Upper lobe of left lung (tissue), 6 donors: Measurements from ENCODE around the gene TC2N. TPM values are rescaled to one million over a fixed set of nuclear protein-coding genes. Genes with fewer than 3 reads are reported as not detected.

Experiments used
- ATAC-seq, 2 donors: fragments of 200-7000 bp; cut with Tn5 transposase; one replicate each; pipeline ENCODE4 v1.9.1; 2022; ENCODE audit warnings: mild to moderate bottlenecking in 2 of 2, moderate library complexity in 2 of 2; ENCODE audit not compliant: low FRiP score in 2 of 2
- DNase-seq, 2 donors: peaks; one replicate each; pipeline ENCODE4 v3.0.0-alpha.2; 2019 to 2020
- H3K27ac ChIP-seq, 4 donors: fragments of 200-600 bp; sonication (generic); one replicate each; pipeline ENCODE4 v1.5.1; 2016 to 2019
- H3K27me3 ChIP-seq, 4 donors: fragments of 200-600 bp; sonication (generic); one replicate each; pipeline ENCODE4 v1.5.1; 2017 to 2019
- H3K36me3 ChIP-seq, 4 donors: fragments of 200-600 bp; sonication (generic); one replicate each; pipeline ENCODE4 v1.5.1; 2016 to 2019
- H3K4me1 ChIP-seq, 4 donors: fragments of 200-600 bp; sonication (generic); one replicate each; pipeline ENCODE4 v1.5.1; 2018 to 2019
- H3K4me3 ChIP-seq, 4 donors: fragments of 200-600 bp; sonication (generic); one replicate each; pipeline ENCODE4 v1.5.1; 2017 to 2019; ENCODE audit warnings: mild to moderate bottlenecking in 2 of 4, moderate library complexity in 1 of 4
- H3K9me3 ChIP-seq, 4 donors: fragments of 200-600 bp; sonication (generic); one replicate each; pipeline ENCODE4 v1.5.1; 2018 to 2019
- EP300 ChIP-seq, 4 donors: sonication (generic); formaldehyde crosslinking; IDR thresholded peaks; one replicate each; pipeline ENCODE4 v1.5.1; 2017; ENCODE audit warnings: antibody characterized with exemption in 4 of 4, control low read depth in 2 of 4
- POLR2A ChIP-seq, 4 donors: fragments of 450-650 bp; IDR thresholded peaks; one replicate each; pipeline ENCODE4 v1.5.1; 2016 to 2017; ENCODE audit warnings: antibody characterized with exemption in 4 of 4, mild to moderate bottlenecking in 2 of 4
- POLR2AphosphoS5 ChIP-seq, 2 donors: sonication (generic); formaldehyde crosslinking; IDR thresholded peaks; one replicate each; pipeline ENCODE4 v1.5.1; 2017; ENCODE audit warnings: antibody characterized with exemption in 2 of 2
- WGBS, 2 donors: methylation state at CpG; one replicate each; pipeline ENCODE4 v1.1.5; 2017 to 2018; 5-methylcytosine and 5-hydroxymethylcytosine counted together
- total RNA-seq, 6 donors: library from RNA; depleted of rRNA in 4 of 6; stranded (reverse); fragments of >200 nt in 4 of 6; gene quantifications; one replicate each; pipeline versions ENCODE4 v1.1.0 to v1.2.1, GENCODE V29; 2016 to 2021
- TF ChIP-seq, protein P1 (sequence below), 6 experiments: fragments of 450-650 bp in 4 of 6; fragments of 200-600 bp in 2 of 6; sonication (generic) in 2 of 6; IDR thresholded peaks; one replicate each; pipeline ENCODE4 v1.5.1; 2016 to 2019; ENCODE audit warnings: antibody characterized with exemption in 6 of 6
- donor health status: DM: no; HTN: no; CAD: no; lungs with moderate emphysema.
- donor health status: DM: no; HTN: yes; CAD: no; lungs with severe emphysema.

Gene TC2N
- total RNA-seq, 6 donors from 2014 or later, result 21.0 to 121 (median 49.6) TPM

DNA sequence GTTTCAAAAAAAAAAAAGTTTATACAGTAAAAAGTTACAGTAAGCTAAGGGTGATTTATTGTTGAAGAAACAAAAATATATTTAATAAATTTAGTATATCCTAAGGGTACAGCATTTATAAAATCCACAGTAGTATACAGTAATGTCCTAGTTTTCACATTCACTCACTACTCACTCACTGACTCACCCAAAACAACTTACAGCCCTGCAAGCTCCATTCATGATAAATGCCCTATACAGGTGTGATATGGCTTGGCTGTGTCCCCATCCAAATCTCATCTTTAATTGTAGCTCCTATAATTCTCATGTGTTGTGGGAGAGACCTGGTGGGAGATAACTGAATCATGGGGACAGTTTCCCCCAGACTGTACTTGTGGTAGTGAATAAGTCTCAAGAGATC lies 61.7 kb downstream of the TC2N start:
- Histone ChIP-seq H3K9me3 (peaks cover 6 to 17% (median 15%) of the 10 kb centered on the region in 4 donors), H3K4me3 (no peak overlapping the region), H3K27me3 (no peaks in the 10 kb centered on the region), H3K36me3 (peaks cover 9 to 28% (median 12%) of the 10 kb centered on the region in 4 donors), H3K4me1 (no peaks in the 10 kb centered on the region), H3K27ac (no peak overlapping the region)
- TF ChIP-seq EP300 (IDR thresholded peaks at IDR 0.05) (no peak), POLR2AphosphoS5 (IDR thresholded peaks at IDR 0.05) (no peak), POLR2A (IDR thresholded peaks at IDR 0.05) (no peak)
- TF ChIP-seq, protein P1, sequence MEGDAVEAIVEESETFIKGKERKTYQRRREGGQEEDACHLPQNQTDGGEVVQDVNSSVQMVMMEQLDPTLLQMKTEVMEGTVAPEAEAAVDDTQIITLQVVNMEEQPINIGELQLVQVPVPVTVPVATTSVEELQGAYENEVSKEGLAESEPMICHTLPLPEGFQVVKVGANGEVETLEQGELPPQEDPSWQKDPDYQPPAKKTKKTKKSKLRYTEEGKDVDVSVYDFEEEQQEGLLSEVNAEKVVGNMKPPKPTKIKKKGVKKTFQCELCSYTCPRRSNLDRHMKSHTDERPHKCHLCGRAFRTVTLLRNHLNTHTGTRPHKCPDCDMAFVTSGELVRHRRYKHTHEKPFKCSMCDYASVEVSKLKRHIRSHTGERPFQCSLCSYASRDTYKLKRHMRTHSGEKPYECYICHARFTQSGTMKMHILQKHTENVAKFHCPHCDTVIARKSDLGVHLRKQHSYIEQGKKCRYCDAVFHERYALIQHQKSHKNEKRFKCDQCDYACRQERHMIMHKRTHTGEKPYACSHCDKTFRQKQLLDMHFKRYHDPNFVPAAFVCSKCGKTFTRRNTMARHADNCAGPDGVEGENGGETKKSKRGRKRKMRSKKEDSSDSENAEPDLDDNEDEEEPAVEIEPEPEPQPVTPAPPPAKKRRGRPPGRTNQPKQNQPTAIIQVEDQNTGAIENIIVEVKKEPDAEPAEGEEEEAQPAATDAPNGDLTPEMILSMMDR (IDR thresholded peaks at IDR 0.05), result no peak
- DNase-seq (no peak), ATAC-seq (no peak)

DNA sequence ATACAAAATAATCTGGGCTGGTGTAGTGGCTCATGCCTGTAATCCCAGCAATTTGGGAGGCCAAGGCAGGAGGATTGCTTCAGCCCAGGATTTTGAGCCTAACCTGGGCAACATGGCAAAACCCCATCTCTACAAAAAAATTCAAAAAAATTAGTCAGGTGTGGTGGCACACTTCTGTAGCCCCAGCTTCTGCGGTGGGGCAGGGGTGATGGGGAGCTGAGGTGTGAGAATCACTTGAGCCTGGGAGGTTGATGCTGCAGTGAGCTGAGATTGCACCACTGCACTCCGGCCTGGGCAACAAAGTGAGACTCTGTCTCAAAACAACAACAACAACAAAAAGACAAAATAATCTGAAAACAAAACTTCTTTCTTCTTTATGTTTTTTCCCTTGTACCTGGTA lies 66.0 kb downstream of the TC2N start:
- 88 to 92% methylated on average over 2 of the region's 2 CpGs for WGBS, 2 donors
- ATAC-seq, result no peak

DNA sequence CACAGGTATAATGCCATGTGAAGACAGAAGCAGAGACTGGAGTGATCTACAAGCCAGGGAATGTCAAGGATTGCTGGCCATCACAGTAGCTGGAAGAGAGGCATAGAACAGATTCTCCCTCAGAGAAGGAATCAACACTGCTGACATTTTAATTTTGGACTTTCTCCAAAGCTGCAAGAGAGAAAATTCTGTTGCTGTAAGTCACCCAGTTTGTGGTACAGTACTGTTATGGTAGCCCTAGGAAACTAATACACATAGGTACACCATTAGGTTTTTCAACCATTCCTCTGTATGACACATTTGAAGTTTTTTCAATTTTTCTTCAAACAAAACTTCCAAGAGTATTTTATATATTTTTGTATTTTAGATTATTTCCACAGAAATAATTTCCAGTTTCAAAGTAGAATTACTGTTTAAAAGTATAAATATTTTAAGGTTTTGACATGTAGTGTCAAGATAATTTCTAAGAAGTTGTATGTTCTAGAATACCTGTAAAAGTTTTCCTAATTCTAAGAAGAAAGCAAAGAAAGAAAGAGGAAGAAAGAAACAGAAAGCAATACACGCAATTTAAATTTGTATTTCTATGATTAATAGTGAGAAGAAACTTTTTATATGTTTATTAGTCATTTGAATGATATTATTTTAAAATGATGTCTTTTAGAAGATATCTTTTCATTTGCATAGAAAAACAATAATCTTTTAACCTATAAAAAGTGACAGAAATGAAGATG lies 70.6 kb downstream of the TC2N start:
- ATAC-seq (no peak), DNase-seq (no peak)
- TF ChIP-seq, protein P1 (IDR thresholded peaks at IDR 0.05), result no peak
- no peak for TF ChIP-seq POLR2AphosphoS5 (IDR thresholded peaks at IDR 0.05)
- TF ChIP-seq POLR2A (IDR thresholded peaks at IDR 0.05), result no peak
- TF ChIP-seq EP300 (IDR thresholded peaks at IDR 0.05), result no peak
- 84 to 90% methylated on average over 1 of the region's 1 CpG for WGBS, 2 donors
- H3K4me1 ChIP-seq, result no peaks in the 10 kb centered on the region
- H3K36me3 ChIP-seq, result peaks cover 0 to 4% (median 2%) of the 10 kb centered on the region in 4 donors
- H3K27me3 ChIP-seq, result no peaks in the 10 kb centered on the region
- H3K9me3 ChIP-seq, result no peaks in the 10 kb centered on the region
- no peak overlapping the region for H3K4me3 ChIP-seq
- no peak overlapping the region for H3K27ac ChIP-seq

More for the DNA sequence above, 66.0 kb downstream of the TC2N start:
- Histone ChIP-seq H3K9me3 (peaks cover 6 to 7% (median 6%) of the 10 kb centered on the region in 4 donors), H3K4me3 (no peak overlapping the region), H3K27me3 (no peaks in the 10 kb centered on the region), H3K36me3 (peaks cover 0 to 10% (median 1%) of the 10 kb centered on the region in 4 donors), H3K27ac (no peak overlapping the region), H3K4me1 (no peaks in the 10 kb centered on the region)
- no peak for DNase-seq
- TF ChIP-seq, protein P1 (IDR thresholded peaks at IDR 0.05), result no peak
- TF ChIP-seq POLR2A (IDR thresholded peaks at IDR 0.05), result no peak
- no peak for TF ChIP-seq EP300 (IDR thresholded peaks at IDR 0.05)
- no peak for TF ChIP-seq POLR2AphosphoS5 (IDR thresholded peaks at IDR 0.05)

DNA sequence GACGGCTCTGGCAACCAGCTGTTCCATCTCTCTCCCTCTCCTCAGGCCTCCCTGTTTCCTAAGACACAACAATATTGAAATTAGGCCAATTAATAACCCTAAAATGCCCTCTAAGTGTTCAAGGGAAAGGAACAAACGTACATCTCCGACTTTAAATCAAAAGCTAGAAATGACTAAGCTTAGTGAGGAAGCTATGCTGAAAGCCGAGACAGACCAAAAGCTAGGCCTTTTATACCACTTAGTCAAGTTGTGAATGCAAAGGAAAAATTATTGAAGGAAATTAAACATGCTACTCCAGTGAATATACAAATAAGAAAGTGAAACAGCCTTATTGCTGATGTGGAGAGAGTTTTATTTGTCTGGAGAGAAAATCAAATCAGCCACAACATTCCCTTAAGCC lies 73.6 kb downstream of the TC2N start:
- peaks cover 0 to 4% (median 2%) of the 10 kb centered on the region in 4 donors for H3K36me3 ChIP-seq
- TF ChIP-seq EP300 (IDR thresholded peaks at IDR 0.05) (no peak), POLR2AphosphoS5 (IDR thresholded peaks at IDR 0.05) (no peak), POLR2A (IDR thresholded peaks at IDR 0.05) (no peak)
- TF ChIP-seq, protein P1 (IDR thresholded peaks at IDR 0.05), result no peak
- DNase-seq (no peak), ATAC-seq (no peak)
- no peaks in the 10 kb centered on the region for H3K4me1 ChIP-seq
- 77% methylated on average over 4 of the region's 4 CpGs for WGBS, 2 donors
- no peak overlapping the region for H3K4me3 ChIP-seq
- no peaks in the 10 kb centered on the region for H3K27me3 ChIP-seq
- H3K9me3 ChIP-seq, result no peaks in the 10 kb centered on the region
- no peak overlapping the region for H3K27ac ChIP-seq

DNA sequence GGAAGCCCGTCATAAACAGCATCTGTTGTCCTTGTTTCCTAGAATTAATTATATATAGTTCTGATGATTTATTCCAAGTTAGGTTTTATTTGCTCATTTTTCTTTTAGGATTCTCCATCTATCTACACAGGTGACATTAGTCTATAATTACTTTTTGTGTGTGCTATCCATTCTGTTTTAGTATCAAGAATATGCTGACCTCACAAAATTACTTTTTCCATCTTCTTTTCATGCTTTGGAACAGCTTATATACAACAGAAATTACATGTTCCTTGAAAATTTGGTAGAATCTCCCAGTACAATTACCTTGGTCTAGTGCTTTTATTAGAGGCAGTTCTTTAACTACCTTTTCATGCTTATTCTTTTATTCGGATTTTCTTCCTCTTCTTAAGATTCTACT lies 81.1 kb downstream of the TC2N start:
- Histone ChIP-seq H3K27me3 (no peaks in the 10 kb centered on the region), H3K4me3 (no peak overlapping the region), H3K9me3 (no peaks in the 10 kb centered on the region), H3K36me3 (peaks cover 0 to 5% (median 1%) of the 10 kb centered on the region in 4 donors), H3K4me1 (no peaks in the 10 kb centered on the region), H3K27ac (no peak overlapping the region)
- 92 to 98% methylated on average over 2 of the region's 2 CpGs for WGBS, 2 donors
- no peak for ATAC-seq
- TF ChIP-seq POLR2A (IDR thresholded peaks at IDR 0.05) (no peak), POLR2AphosphoS5 (IDR thresholded peaks at IDR 0.05) (no peak), EP300 (IDR thresholded peaks at IDR 0.05) (no peak)
- TF ChIP-seq, protein P1 (IDR thresholded peaks at IDR 0.05), result no peak
- no peak for DNase-seq
